Esophagus squamous epithelium (tissue), 5 donors: ENCODE measurements around the gene MACIR. TPM values are rescaled to one million over a fixed set of nuclear protein-coding genes. Genes with fewer than 3 reads are reported as not detected.

Experiments used
- DNase-seq: peaks from one replicate; lab custom pipeline; 2025; lab: John Stamatoyannopoulos, UW
- H3K27ac ChIP-seq, 4 donors: fragments of 200-600 bp; sonication (generic); one replicate each; pipeline ENCODE4 v1.5.1; 2016 to 2019; ENCODE audit warnings: mild to moderate bottlenecking in 1 of 4
- H3K27me3 ChIP-seq, 4 donors: fragments of 200-600 bp; sonication (generic); 1 replicate in 3 of 4; 2 replicates in 1 of 4; pipeline versions ENCODE4 v1.5.1 to v1.6.0; 2017 to 2021; ENCODE audit warnings: antibody characterized with exemption in 1 of 4
- H3K36me3 ChIP-seq, 3 donors: fragments of 200-600 bp; sonication (generic); one replicate each; pipeline ENCODE4 v1.5.1; 2016 to 2019
- H3K4me1 ChIP-seq, 3 donors: fragments of 200-600 bp; sonication (generic); one replicate each; pipeline ENCODE4 v1.5.1; 2017 to 2019
- H3K4me3 ChIP-seq, 4 donors: fragments of 200-600 bp; sonication (generic); 1 replicate in 3 of 4; 2 replicates in 1 of 4; pipeline ENCODE4 v1.5.1; 2016 to 2019; ENCODE audit warnings: mild to moderate bottlenecking in 2 of 4, moderate library complexity in 1 of 4
- H3K9me3 ChIP-seq, 3 donors: fragments of 200-600 bp; sonication (generic); one replicate each; pipeline ENCODE4 v1.5.1; 2016 to 2019
- POLR2A ChIP-seq, 4 donors: fragments of 450-650 bp; IDR thresholded peaks; one replicate each; pipeline ENCODE4 v1.6.1; 2017; ENCODE audit warnings: antibody characterized with exemption in 4 of 4, mild to moderate bottlenecking in 4 of 4, moderate library complexity in 3 of 4
- WGBS, 2 donors: methylation state at CpG; one replicate each; pipeline ENCODE4 v1.1.5; 2018; 5-methylcytosine and 5-hydroxymethylcytosine counted together
- intact Hi-C: fragments of 100-400 bp; cut with DNase I; formaldehyde crosslinking; loops from one replicate; pipeline ENCODE4 v1.15.0; 2022
- total RNA-seq, 4 donors: library from RNA; depleted of rRNA; stranded (reverse); fragments of >200 nt; gene quantifications; one replicate each; pipeline ENCODE4 v1.1.0, GENCODE V29; 2016
- TF ChIP-seq, protein P1 (sequence below), 6 experiments: fragments of 450-650 bp in 4 of 6; fragments of 200-600 bp in 2 of 6; sonication (generic) in 2 of 6; IDR thresholded peaks; one replicate each; pipeline ENCODE4 v1.5.1; 2016 to 2019; ENCODE audit warnings: antibody characterized with exemption in 6 of 6, mild to moderate bottlenecking in 4 of 6, moderate library complexity in 4 of 6
- donor health status: DM: yes; HTN: yes; CAD: no.

MACIR gene
- total RNA-seq, 4 donors from 2014 or later, result 2.3 to 10.1 (median 6.2) TPM

DNA sequence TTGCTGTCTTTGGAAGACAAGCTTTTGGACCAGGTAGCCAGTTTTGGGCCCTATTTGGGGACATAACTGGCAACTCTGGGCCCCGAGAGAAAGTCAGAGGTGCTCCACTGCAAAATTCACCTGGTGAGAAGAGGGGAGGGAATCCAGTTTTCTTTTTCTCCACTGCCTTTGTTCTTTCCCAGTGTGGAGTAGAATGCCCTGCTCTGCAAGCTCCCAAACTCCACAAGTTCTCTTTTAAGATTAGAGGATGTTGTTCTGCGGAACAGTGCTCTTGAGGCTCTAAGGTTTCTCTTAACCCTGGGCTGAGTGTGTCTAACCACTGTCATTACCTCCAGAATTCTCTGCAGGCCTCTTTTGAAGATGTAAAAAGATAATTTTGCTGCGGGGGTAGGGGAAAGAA is 25.3 kb downstream of the MACIR start:
- no peak overlapping the region for H3K4me3 ChIP-seq
- H3K36me3 ChIP-seq, result no peaks in the 10 kb centered on the region
- H3K27me3 ChIP-seq, result no peaks in the 10 kb centered on the region
- TF ChIP-seq, protein P1, sequence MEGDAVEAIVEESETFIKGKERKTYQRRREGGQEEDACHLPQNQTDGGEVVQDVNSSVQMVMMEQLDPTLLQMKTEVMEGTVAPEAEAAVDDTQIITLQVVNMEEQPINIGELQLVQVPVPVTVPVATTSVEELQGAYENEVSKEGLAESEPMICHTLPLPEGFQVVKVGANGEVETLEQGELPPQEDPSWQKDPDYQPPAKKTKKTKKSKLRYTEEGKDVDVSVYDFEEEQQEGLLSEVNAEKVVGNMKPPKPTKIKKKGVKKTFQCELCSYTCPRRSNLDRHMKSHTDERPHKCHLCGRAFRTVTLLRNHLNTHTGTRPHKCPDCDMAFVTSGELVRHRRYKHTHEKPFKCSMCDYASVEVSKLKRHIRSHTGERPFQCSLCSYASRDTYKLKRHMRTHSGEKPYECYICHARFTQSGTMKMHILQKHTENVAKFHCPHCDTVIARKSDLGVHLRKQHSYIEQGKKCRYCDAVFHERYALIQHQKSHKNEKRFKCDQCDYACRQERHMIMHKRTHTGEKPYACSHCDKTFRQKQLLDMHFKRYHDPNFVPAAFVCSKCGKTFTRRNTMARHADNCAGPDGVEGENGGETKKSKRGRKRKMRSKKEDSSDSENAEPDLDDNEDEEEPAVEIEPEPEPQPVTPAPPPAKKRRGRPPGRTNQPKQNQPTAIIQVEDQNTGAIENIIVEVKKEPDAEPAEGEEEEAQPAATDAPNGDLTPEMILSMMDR (IDR thresholded peaks at IDR 0.05), result no peak
- no peak for TF ChIP-seq POLR2A (IDR thresholded peaks at IDR 0.05)
- no peak overlapping the region for H3K27ac ChIP-seq
- intact Hi-C loops, result no loop called here
- no peaks in the 10 kb centered on the region for H3K4me1 ChIP-seq
- no peak for DNase-seq
- H3K9me3 ChIP-seq, result no peaks in the 10 kb centered on the region
- 94 to 100% methylated on average over 2 to 3 of the region's 3 CpGs for WGBS, 2 donors

DNA sequence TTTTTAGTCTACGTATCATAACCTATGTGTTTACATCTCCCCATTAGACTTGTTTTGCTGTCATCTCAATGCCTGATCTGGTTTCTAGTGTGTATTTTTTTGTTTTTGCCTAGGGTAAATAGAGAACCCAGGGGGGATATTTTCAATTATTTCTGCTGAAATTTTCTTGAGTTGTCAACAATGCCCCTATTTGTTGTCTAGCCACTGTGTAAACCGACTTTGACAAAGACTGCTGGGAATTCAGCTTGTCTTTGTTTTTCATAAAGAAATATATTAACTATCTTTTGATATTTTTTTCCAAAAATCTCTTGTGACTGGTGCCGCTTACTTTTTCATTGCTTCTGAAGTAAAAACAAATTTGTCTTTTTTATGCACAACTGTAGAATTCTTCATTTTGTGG is 28.1 kb downstream of the MACIR start:
- no peak for DNase-seq
- Histone ChIP-seq H3K36me3 (no peaks in the 10 kb centered on the region), H3K4me3 (no peak overlapping the region), H3K27me3 (no peaks in the 10 kb centered on the region), H3K27ac (no peak overlapping the region), H3K4me1 (no peaks in the 10 kb centered on the region), H3K9me3 (no peaks in the 10 kb centered on the region)
- WGBS, 2 donors, result 86 to 87% methylated on average over 3 of the region's 3 CpGs
- intact Hi-C loops, result no loop called here
- TF ChIP-seq POLR2A (IDR thresholded peaks at IDR 0.05), result no peak
- TF ChIP-seq, protein P1 (IDR thresholded peaks at IDR 0.05), result no peak

DNA sequence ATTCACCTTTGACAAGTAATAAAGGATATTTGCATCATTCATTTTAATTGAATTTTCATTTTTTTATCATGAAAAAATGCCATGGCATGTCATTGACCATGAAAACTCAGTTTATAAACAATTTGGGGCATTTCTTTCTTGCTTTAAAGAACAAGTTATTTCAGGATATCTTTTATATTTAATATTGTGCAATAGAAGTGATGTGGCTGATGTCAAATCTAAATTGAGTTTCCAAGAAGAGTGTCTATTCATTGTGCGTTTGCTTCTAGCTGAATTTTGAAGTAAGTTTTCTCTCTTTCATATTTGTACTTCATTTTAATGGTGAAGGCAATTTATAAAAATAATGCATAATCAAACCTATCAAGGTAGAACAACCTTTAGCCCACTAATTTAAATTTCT is 30.5 kb downstream of the MACIR start:
- Histone ChIP-seq H3K9me3 (no peaks in the 10 kb centered on the region), H3K4me3 (no peak overlapping the region), H3K4me1 (no peaks in the 10 kb centered on the region), H3K27ac (no peak overlapping the region), H3K36me3 (no peaks in the 10 kb centered on the region), H3K27me3 (no peaks in the 10 kb centered on the region)
- no peak for DNase-seq
- no peak for TF ChIP-seq POLR2A (IDR thresholded peaks at IDR 0.05)
- TF ChIP-seq, protein P1 (IDR thresholded peaks at IDR 0.05), result no peak
- WGBS, 2 donors, result 94 to 96% methylated on average over 1 of the region's 1 CpG
- intact Hi-C loops, result no loop called here

DNA sequence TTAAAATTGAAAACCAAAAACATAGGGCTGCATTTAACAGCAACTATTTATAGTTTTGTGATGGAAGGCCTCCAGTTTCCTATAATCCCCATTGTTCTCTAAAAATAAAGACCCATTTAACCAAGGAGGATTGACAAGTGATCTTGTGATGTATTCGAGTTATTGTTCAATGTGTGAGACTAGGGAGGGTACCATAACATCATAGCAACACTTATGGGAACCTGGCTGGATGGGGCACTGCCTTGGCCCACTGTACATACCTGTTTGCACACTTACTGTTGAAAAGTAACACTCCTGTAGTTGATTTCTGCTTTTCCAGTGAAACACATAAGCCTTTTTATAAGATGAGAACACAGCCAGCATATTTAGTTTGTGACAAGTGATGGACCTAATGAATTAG is 32.3 kb downstream of the MACIR start:
- Histone ChIP-seq H3K36me3 (no peaks in the 10 kb centered on the region), H3K27me3 (no peaks in the 10 kb centered on the region), H3K9me3 (no peaks in the 10 kb centered on the region), H3K4me1 (no peaks in the 10 kb centered on the region), H3K4me3 (no peak overlapping the region), H3K27ac (no peak overlapping the region)
- intact Hi-C loops, result no loop called here
- DNase-seq, result no peak
- WGBS, 2 donors, result 30 to 53% methylated on average over 1 of the region's 1 CpG
- no peak for TF ChIP-seq POLR2A (IDR thresholded peaks at IDR 0.05)
- TF ChIP-seq, protein P1 (IDR thresholded peaks at IDR 0.05), result no peak

DNA sequence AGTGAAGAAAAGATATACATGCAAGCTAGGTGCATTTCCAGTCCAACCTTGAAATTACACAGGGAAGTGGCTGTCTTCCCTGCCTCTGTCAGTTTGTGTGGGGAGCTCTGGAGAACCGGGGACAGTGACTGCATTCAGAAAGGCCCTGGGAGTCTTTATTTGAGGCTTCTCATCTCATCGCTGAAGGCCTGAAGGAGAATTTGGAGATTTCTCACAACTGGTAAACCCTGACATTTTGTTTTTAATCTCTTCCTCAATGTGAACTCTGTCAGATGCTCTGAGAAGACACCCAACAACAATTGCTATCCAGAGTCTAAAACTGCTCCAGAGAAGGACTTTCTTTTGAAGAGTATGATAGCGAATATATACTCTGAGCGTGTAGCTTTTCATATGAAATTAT is 33.0 kb downstream of the MACIR start:
- TF ChIP-seq POLR2A (IDR thresholded peaks at IDR 0.05), result no peak
- TF ChIP-seq, protein P1 (IDR thresholded peaks at IDR 0.05), result no peak
- Histone ChIP-seq H3K4me1 (no peaks in the 10 kb centered on the region), H3K4me3 (no peak overlapping the region), H3K9me3 (no peaks in the 10 kb centered on the region), H3K27me3 (no peaks in the 10 kb centered on the region), H3K36me3 (no peaks in the 10 kb centered on the region), H3K27ac (no peak overlapping the region)
- DNase-seq, result no peak
- intact Hi-C loops, result no loop called here
- WGBS, 2 donors, result 93 to 96% methylated on average over 3 to 4 of the region's 4 CpGs
